ENCODE measurements around the gene PALB2. TPM values are rescaled to one million over a fixed set of nuclear protein-coding genes. Genes with fewer than 3 reads are reported as not detected.
A peak's percentile ranks its signal among the peaks of the same experiment; 100 is the strongest.

The PALB2 gene
- total and polyA plus RNA-seq, 2 experiments from 2014 or later: 4.5 to 6.6 TPM

DNA sequence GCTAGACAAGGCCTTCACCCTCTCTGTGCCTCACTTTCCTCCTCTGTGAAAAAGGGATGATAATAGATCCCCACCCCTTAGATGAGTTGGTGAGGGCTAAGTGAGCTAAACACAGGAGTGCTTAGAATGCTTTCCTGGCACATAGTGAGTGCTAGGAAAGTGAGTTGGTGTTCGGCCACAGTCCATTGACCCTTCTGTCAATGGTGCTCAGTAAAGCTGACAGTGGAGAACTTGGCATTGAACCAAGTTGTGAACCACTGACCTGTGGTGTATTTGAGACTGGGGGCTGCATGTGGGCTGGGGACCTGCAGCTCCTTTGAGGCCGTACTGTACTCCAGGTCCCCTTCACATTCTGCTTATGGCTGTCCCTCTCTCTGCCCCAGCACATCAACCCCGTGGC, 42.4 kb upstream of the PALB2 start:
- H2AFZ ChIP-seq: no peak overlapping the region
- H3K36me3 ChIP-seq (replicated peaks; ENCODE audit: insufficient read depth, low read depth): no peaks in the 10 kb centered on the region
- H3K4me2 ChIP-seq: no peak overlapping the region
- no peaks in the 10 kb centered on the region for H3K9me2 ChIP-seq (replicated peaks; ENCODE audit: insufficient read depth)
- peaks cover 6% of the 10 kb centered on the region for H3K4me1 ChIP-seq (ENCODE audit: insufficient read depth)
- no peaks in the 10 kb centered on the region for H4K20me1 ChIP-seq (ENCODE audit: insufficient read depth, poor library complexity, severe bottlenecking)
- H3K79me2 ChIP-seq: peaks cover 34% of the 10 kb centered on the region
- H3K4me3 ChIP-seq: no peak overlapping the region
- no peaks in the 10 kb centered on the region for H3K27me3 ChIP-seq
- DNase-seq (ENCODE audit: low spot score): no peak
- no peaks in the 10 kb centered on the region for H3K9me3 ChIP-seq (ENCODE audit: low read depth)
- WGBS (ENCODE audit: low lambda C conversion rate, missing lambda C conversion rate): 100% methylated on average over 3 of the region's 3 CpGs
- H3K27ac ChIP-seq: no peak overlapping the region
- no peak for TF ChIP-seq EZH2phosphoT487 (IDR thresholded peaks at IDR 0.05; ENCODE audit: low read depth, severe bottlenecking, unreplicated experiment)
- no peak for TF ChIP-seq EZH2 (IDR thresholded peaks at IDR 0.05; ENCODE audit: borderline replicate concordance)
- TF ChIP-seq, protein P1, sequence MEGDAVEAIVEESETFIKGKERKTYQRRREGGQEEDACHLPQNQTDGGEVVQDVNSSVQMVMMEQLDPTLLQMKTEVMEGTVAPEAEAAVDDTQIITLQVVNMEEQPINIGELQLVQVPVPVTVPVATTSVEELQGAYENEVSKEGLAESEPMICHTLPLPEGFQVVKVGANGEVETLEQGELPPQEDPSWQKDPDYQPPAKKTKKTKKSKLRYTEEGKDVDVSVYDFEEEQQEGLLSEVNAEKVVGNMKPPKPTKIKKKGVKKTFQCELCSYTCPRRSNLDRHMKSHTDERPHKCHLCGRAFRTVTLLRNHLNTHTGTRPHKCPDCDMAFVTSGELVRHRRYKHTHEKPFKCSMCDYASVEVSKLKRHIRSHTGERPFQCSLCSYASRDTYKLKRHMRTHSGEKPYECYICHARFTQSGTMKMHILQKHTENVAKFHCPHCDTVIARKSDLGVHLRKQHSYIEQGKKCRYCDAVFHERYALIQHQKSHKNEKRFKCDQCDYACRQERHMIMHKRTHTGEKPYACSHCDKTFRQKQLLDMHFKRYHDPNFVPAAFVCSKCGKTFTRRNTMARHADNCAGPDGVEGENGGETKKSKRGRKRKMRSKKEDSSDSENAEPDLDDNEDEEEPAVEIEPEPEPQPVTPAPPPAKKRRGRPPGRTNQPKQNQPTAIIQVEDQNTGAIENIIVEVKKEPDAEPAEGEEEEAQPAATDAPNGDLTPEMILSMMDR (IDR thresholded peaks at IDR 0.05; ENCODE audit: poor library complexity): no peak

DNA sequence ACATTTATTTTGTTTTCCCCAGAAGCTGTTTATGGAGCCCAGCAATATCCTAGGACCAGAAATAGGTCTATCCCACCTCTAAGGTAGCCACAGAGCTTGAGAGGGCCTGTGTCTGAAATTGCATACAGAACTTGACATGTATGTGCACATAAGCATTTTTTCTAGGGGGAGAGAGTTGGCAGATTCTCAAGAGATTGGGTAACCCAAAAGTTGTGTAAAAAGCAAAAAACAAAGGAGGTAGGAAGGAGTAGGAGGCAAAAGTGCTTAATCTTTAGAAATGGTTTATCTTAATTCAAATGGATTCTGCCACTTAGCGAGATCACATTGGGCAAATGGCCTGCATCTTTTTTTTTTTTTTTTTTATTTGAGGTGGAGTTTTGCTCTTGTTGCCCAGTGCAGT, 41.1 kb upstream of the PALB2 start:
- no peak for TF ChIP-seq EZH2phosphoT487 (IDR thresholded peaks at IDR 0.05; ENCODE audit: low read depth, severe bottlenecking, unreplicated experiment)
- TF ChIP-seq EZH2 (IDR thresholded peaks at IDR 0.05; ENCODE audit: borderline replicate concordance): no peak
- TF ChIP-seq, protein P1 (IDR thresholded peaks at IDR 0.05; ENCODE audit: poor library complexity): no peak
- H3K4me2 ChIP-seq: no peak overlapping the region
- 92% methylated on average over 1 of the region's 1 CpG for WGBS (ENCODE audit: low lambda C conversion rate, missing lambda C conversion rate)

DNA sequence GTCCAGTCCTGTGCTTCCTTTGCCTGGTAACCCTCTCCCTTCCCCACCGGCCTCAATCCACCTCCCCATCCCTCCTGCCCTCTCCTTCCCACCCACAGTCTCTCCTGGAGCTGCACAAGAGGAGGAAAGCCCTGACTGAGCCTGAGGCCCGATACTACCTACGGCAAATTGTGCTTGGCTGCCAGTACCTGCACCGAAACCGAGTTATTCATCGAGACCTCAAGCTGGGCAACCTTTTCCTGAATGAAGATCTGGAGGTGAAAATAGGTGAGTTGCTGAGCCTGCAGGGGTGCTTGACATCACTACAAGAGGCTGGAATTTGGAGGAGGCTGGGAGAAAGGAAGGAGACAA, 38.9 kb upstream of the PALB2 start:
- no peak overlapping the region for H2AFZ ChIP-seq
- H3K4me1 ChIP-seq (ENCODE audit: insufficient read depth): peaks cover 6% of the 10 kb centered on the region
- H3K79me2 ChIP-seq: peaks cover 31% of the 10 kb centered on the region
- H3K4me2 ChIP-seq: peak overlapping the region; percentile 98
- no peak overlapping the region for H3K27ac ChIP-seq
- no peak for DNase-seq (ENCODE audit: low spot score)
- H3K36me3 ChIP-seq (replicated peaks; ENCODE audit: insufficient read depth, low read depth): no peaks in the 10 kb centered on the region
- WGBS (ENCODE audit: low lambda C conversion rate, missing lambda C conversion rate): 23% methylated on average over 6 of the region's 6 CpGs
- H3K27me3 ChIP-seq: no peaks in the 10 kb centered on the region
- no peaks in the 10 kb centered on the region for H3K9me3 ChIP-seq (ENCODE audit: low read depth)
- TF ChIP-seq, protein P1 (IDR thresholded peaks at IDR 0.05; ENCODE audit: poor library complexity): no peak
- TF ChIP-seq EZH2phosphoT487 (IDR thresholded peaks at IDR 0.05; ENCODE audit: low read depth, severe bottlenecking, unreplicated experiment): no peak
- TF ChIP-seq EZH2 (IDR thresholded peaks at IDR 0.05; ENCODE audit: borderline replicate concordance): no peak
- no peak overlapping the region for H3K4me3 ChIP-seq
- no peaks in the 10 kb centered on the region for H4K20me1 ChIP-seq (ENCODE audit: insufficient read depth, poor library complexity, severe bottlenecking)
- H3K9me2 ChIP-seq (replicated peaks; ENCODE audit: insufficient read depth): no peaks in the 10 kb centered on the region

More for the DNA sequence above, 41.1 kb upstream of the PALB2 start:
- no peaks in the 10 kb centered on the region for H3K9me3 ChIP-seq (ENCODE audit: low read depth)
- no peaks in the 10 kb centered on the region for H3K27me3 ChIP-seq
- no peak overlapping the region for H3K27ac ChIP-seq
- H4K20me1 ChIP-seq (ENCODE audit: insufficient read depth, poor library complexity, severe bottlenecking): no peaks in the 10 kb centered on the region
- H3K79me2 ChIP-seq: peaks cover 34% of the 10 kb centered on the region
- no peak for DNase-seq (ENCODE audit: low spot score)
- no peak overlapping the region for H2AFZ ChIP-seq
- H3K4me1 ChIP-seq (ENCODE audit: insufficient read depth): peaks cover 6% of the 10 kb centered on the region
- no peaks in the 10 kb centered on the region for H3K9me2 ChIP-seq (replicated peaks; ENCODE audit: insufficient read depth)
- H3K36me3 ChIP-seq (replicated peaks; ENCODE audit: insufficient read depth, low read depth): no peaks in the 10 kb centered on the region
- no peak overlapping the region for H3K4me3 ChIP-seq
